ENCODE results near the gene RERG. TPM values are rescaled to one million over a fixed set of nuclear protein-coding genes. Genes with fewer than 3 reads are reported as not detected.

The RERG gene
- total RNA-seq, 4 donors from 2014 or later = 4.3 to 6.5 (median 5.8) TPM

- H3K27me3 ChIP-seq = no peaks in the 10 kb centered on the region
- DNase-seq (no peak), ATAC-seq (no peak)
- no peaks in the 10 kb centered on the region for H3K4me1 ChIP-seq
- H3K4me3 ChIP-seq = no peak overlapping the region
- no peaks in the 10 kb centered on the region for H3K9me3 ChIP-seq
- no peaks in the 10 kb centered on the region for H3K36me3 ChIP-seq
- intact Hi-C loops (cut with DNase I; ENCODE audit: low total_unique reads) (no loop called here), in situ Hi-C loops (cut with MboI; ENCODE audit: low sequenced_read_pairs in 4 of 4) (no loop called here)
- H3K27ac ChIP-seq = no peak overlapping the region
- no peak for TF ChIP-seq POLR2A (IDR thresholded peaks at IDR 0.05)
- TF ChIP-seq CTCF (IDR thresholded peaks at IDR 0.05 in 4 of 5, conservative IDR thresholded peaks at IDR 0.05 in 1 of 5) = no peak
Measured at GRCh38 chr12:15199930-15200329, 21.3 kb downstream of the RERG start.

GRCh38 chr12:15196678-15197505 is 24.3 kb downstream of the RERG start:
- Histone ChIP-seq H3K27me3 (no peaks in the 10 kb centered on the region), H3K4me1 (no peaks in the 10 kb centered on the region), H3K27ac (peak overlapping the region in 2 of 4 donors; percentile 1 to 33), H3K4me3 (no peak overlapping the region), H3K9me3 (no peaks in the 10 kb centered on the region), H3K36me3 (no peaks in the 10 kb centered on the region)
- ATAC-seq (no peak), DNase-seq (no peak)
- no peak for TF ChIP-seq CTCF (IDR thresholded peaks at IDR 0.05 in 4 of 5, conservative IDR thresholded peaks at IDR 0.05 in 1 of 5)
- TF ChIP-seq POLR2A (IDR thresholded peaks at IDR 0.05) = no peak
- in situ Hi-C loops (cut with MboI; ENCODE audit: low sequenced_read_pairs in 4 of 4) (no loop called here), intact Hi-C loops (cut with DNase I; ENCODE audit: low total_unique reads) (no loop called here)

GRCh38 chr12:15196221-15196620 is 25.0 kb downstream of the RERG start:
- Histone ChIP-seq H3K36me3 (no peaks in the 10 kb centered on the region), H3K27ac (peak overlapping the region in 1 of 4 donors; percentile 33), H3K4me1 (no peaks in the 10 kb centered on the region), H3K9me3 (no peaks in the 10 kb centered on the region), H3K27me3 (no peaks in the 10 kb centered on the region), H3K4me3 (no peak overlapping the region)
- in situ Hi-C loops (cut with MboI; ENCODE audit: low sequenced_read_pairs in 4 of 4) (no loop called here), intact Hi-C loops (cut with DNase I; ENCODE audit: low total_unique reads) (no loop called here)
- ATAC-seq = no peak
- TF ChIP-seq POLR2A (IDR thresholded peaks at IDR 0.05) (no peak), CTCF (IDR thresholded peaks at IDR 0.05 in 4 of 5, conservative IDR thresholded peaks at IDR 0.05 in 1 of 5) (no peak)
- no peak for DNase-seq

- no peak for TF ChIP-seq CTCF (IDR thresholded peaks at IDR 0.05 in 4 of 5, conservative IDR thresholded peaks at IDR 0.05 in 1 of 5)
- TF ChIP-seq POLR2A (IDR thresholded peaks at IDR 0.05) = no peak
- DNase-seq (no peak), ATAC-seq (no peak)
- Histone ChIP-seq H3K36me3 (no peaks in the 10 kb centered on the region), H3K27me3 (no peaks in the 10 kb centered on the region), H3K9me3 (no peaks in the 10 kb centered on the region), H3K27ac (no peak overlapping the region), H3K4me3 (no peak overlapping the region), H3K4me1 (no peaks in the 10 kb centered on the region)
- intact Hi-C loops (cut with DNase I; ENCODE audit: low total_unique reads) = no loop called here
- in situ Hi-C loops (cut with MboI; ENCODE audit: low sequenced_read_pairs in 4 of 4) = no loop called here
Measured at GRCh38 chr12:15194456-15195368, 26.5 kb downstream of the RERG start.

Data from gastrocnemius medialis (tissue), 4 donors.